Brain microvascular endothelial cell (primary cell): ENCODE results near the gene CNNM2.

Experiments
- DNase-seq: peaks from one replicate; pipeline ENCODE4 v3.0.0-alpha.2; 2020
- H3K27ac ChIP-seq: fragments of 250-450 bp; sonication (Bioruptor Pico); 2 replicates; pipeline ENCODE4 v1.5.1; 2020; ENCODE audit warnings: mild to moderate bottlenecking, moderate library complexity
- H3K27me3 ChIP-seq: fragments of 250-450 bp; sonication (Bioruptor Pico); replicated peaks from 2 replicates; pipeline ENCODE4 v1.5.1; 2020; ENCODE audit warnings: mild to moderate bottlenecking
- H3K36me3 ChIP-seq: fragments of 250-450 bp; sonication (Bioruptor Pico); replicated peaks from 2 replicates; pipeline ENCODE4 v1.5.1; 2020; ENCODE audit warnings: mild to moderate bottlenecking
- H3K4me3 ChIP-seq: 2 replicates; pipeline ENCODE4 v1.5.1; 2011; ENCODE audit warnings: low read depth, mild to moderate bottlenecking, control low read depth, low read length, moderate library complexity
- in situ Hi-C: cut with HindIII; loops from 2 replicates; pipeline ENCODE4 v1.10.0; 2017; ENCODE audit warnings: low sequenced_read_pairs, low pct_ligation_motif_present
- TF ChIP-seq, protein P1 (sequence below): IDR thresholded peaks from 2 replicates; pipeline ENCODE4 v1.5.1; 2011; ENCODE audit warnings: low read depth, mild to moderate bottlenecking, moderate library complexity, low read length, control low read depth, inconsistent platforms; ENCODE audit errors: missing control alignments

CNNM2 gene

GRCh38 chr10:102941401-102941800, 23.3 kb downstream of the CNNM2 start:
- Histone ChIP-seq H3K27me3 (no peaks in the 10 kb centered on the region), H3K4me3 (no peak overlapping the region), H3K27ac (no peak overlapping the region), H3K36me3 (no peaks in the 10 kb centered on the region)
- TF ChIP-seq, protein P1, sequence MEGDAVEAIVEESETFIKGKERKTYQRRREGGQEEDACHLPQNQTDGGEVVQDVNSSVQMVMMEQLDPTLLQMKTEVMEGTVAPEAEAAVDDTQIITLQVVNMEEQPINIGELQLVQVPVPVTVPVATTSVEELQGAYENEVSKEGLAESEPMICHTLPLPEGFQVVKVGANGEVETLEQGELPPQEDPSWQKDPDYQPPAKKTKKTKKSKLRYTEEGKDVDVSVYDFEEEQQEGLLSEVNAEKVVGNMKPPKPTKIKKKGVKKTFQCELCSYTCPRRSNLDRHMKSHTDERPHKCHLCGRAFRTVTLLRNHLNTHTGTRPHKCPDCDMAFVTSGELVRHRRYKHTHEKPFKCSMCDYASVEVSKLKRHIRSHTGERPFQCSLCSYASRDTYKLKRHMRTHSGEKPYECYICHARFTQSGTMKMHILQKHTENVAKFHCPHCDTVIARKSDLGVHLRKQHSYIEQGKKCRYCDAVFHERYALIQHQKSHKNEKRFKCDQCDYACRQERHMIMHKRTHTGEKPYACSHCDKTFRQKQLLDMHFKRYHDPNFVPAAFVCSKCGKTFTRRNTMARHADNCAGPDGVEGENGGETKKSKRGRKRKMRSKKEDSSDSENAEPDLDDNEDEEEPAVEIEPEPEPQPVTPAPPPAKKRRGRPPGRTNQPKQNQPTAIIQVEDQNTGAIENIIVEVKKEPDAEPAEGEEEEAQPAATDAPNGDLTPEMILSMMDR, result no peak
- in situ Hi-C loops, result no loop called here
- DNase-seq, result no peak

DNA sequence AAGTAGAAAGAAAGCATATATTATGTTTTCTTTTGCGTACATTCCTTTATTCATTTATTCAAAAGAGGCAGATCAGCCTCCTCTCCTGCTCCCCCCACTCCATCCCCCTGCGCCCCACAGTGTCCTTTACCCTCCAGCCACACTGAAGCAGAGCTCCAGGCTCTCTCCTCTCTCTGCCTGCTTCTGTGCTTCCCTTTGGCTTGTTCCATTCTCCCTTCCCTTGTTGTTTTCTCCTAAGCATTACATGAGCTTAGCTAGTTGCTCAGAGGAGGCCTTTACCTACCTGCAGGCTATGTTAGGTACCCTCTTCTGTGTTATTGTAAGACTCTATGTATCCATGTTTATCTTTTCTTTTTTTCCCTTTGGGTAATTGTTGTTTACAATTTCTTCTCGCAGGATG, 27.4 kb downstream of the CNNM2 start:
- DNase-seq, result no peak
- in situ Hi-C loops, result no loop called here
- no peak overlapping the region for H3K4me3 ChIP-seq
- no peak overlapping the region for H3K27ac ChIP-seq
- H3K27me3 ChIP-seq, result no peaks in the 10 kb centered on the region
- TF ChIP-seq, protein P1, result no peak
- no peaks in the 10 kb centered on the region for H3K36me3 ChIP-seq

DNA sequence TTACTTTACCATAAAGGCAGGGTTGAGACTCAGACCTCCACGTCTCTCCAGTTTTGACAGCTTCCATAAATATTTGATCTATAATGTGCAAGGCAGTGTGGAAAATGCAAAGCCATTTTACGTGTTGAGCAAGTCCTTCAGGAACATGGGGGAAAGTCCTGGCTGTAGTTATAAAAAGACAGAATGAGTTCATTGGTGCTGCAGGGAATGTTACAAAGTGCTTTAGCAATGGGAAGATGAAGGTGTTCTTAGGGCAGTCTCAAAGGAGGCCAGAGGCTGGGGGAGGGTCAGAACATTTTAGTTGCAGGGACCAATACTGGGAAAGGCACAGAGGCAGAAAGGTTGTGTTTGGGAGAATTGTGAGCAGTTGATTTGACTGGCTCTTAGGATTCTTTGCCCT, 27.9 kb downstream of the CNNM2 start:
- in situ Hi-C loops, result no loop called here
- Histone ChIP-seq H3K27me3 (no peaks in the 10 kb centered on the region), H3K27ac (no peak overlapping the region), H3K4me3 (no peak overlapping the region), H3K36me3 (no peaks in the 10 kb centered on the region)
- TF ChIP-seq, protein P1, result no peak
- no peak for DNase-seq

DNA sequence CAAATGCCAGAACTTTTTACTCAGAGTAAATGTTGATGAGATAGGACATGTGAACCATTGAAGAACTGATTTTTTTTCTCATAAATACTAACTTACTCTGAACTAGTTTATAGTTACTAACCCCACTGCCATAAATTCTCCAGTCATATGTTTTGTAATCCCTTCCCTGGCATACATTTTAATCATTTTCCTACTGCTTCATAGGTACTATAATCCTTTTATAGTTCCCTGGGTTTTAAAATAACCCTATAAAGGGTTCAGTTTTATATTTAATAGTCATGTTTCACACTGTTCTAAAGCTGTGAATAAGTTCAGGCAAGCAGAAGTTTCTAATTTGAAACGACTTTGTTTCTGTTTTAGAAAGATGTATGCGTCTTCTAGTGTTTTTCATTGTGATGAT, 28.9 kb downstream of the CNNM2 start:
- Histone ChIP-seq H3K27ac (no peak overlapping the region), H3K27me3 (no peaks in the 10 kb centered on the region), H3K4me3 (no peak overlapping the region), H3K36me3 (no peaks in the 10 kb centered on the region)
- in situ Hi-C loops, result no loop called here
- no peak for DNase-seq
- TF ChIP-seq, protein P1, result no peak

DNA sequence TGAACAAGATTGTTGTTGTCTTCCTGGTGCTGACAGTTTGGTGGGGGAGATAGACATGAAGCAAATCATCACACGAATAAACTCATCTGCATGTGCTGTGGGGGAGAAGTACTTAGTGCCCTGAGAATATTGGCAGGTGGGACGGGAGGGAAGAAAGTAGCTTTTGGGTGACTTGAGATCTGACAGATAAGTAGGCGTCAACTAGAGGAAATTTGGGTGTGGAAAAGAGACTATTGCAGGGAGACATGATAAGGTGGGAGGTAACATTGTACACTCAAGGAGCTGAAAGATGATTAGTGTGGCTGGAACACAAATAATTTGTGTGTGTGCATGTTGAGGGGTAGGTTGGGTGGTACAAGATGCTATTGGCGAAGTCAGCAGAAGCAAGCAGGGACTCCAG, 30.1 kb downstream of the CNNM2 start:
- Histone ChIP-seq H3K27me3 (no peaks in the 10 kb centered on the region), H3K4me3 (no peak overlapping the region), H3K27ac (no peak overlapping the region), H3K36me3 (no peaks in the 10 kb centered on the region)
- no peak for DNase-seq
- in situ Hi-C loops, result no loop called here
- TF ChIP-seq, protein P1, result no peak

DNA sequence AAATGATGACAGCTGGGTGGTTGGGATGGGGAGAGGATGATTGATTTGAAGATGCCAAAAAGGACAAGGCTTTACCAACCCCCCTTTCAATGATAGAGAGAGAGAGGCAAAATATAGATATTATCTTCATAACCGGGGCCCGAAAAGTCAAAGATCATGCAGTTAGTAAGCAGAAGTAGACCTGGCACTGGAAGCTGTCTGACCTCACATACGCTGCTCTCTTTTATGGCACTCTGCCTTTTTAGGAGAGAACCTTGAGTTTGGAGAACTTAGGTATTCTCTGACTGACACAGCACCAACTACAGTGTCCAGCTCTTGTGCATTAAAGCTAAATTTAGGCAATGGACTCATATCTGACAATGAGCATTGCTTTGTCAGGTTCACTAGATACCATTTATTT, 30.7 kb downstream of the CNNM2 start:
- Histone ChIP-seq H3K27me3 (no peaks in the 10 kb centered on the region), H3K27ac (no peak overlapping the region), H3K4me3 (no peak overlapping the region), H3K36me3 (no peaks in the 10 kb centered on the region)
- TF ChIP-seq, protein P1, result no peak
- in situ Hi-C loops, result no loop called here
- no peak for DNase-seq
